H1 (cell line): ENCODE data around the gene HDAC10. TPM values are rescaled to one million over a fixed set of nuclear protein-coding genes. Genes with fewer than 3 reads are reported as not detected.

ENCODE experiments used
- CTCF ChIA-PET: fragments of 300-600 bp; sonication (Branson Sonifier 250); formaldehyde crosslinking; loops from one replicate; lab custom pipeline; 2021; ENCODE audit not compliant: partially characterized antibody; lab: Charles Lee
- POLR2A ChIA-PET: fragments of 300-600 bp; sonication (Branson Sonifier 250); formaldehyde crosslinking; loops from one replicate; lab custom pipeline; 2021; ENCODE audit warnings: inconsistent platforms; ENCODE audit not compliant: partially characterized antibody; lab: Charles Lee
- DNase-seq, 2 experiments: peaks; one replicate each; pipeline versions ENCODE4 v3.0.0 to v3.0.0-alpha.2; 2010 to 2022; ENCODE audit warnings: low spot score in 2 of 2, low read depth in 1 of 2, mixed read lengths in 1 of 2
- FAIRE-seq: peaks from 2 replicates; lab custom pipeline; 2011; peaks lifted over from hg19 to GRCh38; lab: Jason Lieb, UNC
- H2AFZ ChIP-seq: 2 replicates; pipeline ENCODE4 v1.8.1; 2012; ENCODE audit warnings: low read length, inconsistent platforms
- H2AK5ac ChIP-seq: 2 replicates; pipeline ENCODE4 v1.6.1; 2013; ENCODE audit warnings: low read depth, low read length
- H2BK120ac ChIP-seq: replicated peaks from 2 replicates; pipeline ENCODE3; 2013; ENCODE audit warnings: low read depth, low read length, inconsistent platforms
- H2BK12ac ChIP-seq: 2 replicates; pipeline ENCODE4 v1.6.1; 2013; ENCODE audit warnings: low read depth, low read length
- H2BK15ac ChIP-seq: 2 replicates; pipeline ENCODE4 v1.6.1; 2013; ENCODE audit warnings: low read length
- H2BK20ac ChIP-seq: 2 replicates; pipeline ENCODE4 v1.6.1; 2013; ENCODE audit warnings: low read length
- H2BK5ac ChIP-seq: 2 replicates; pipeline ENCODE4 v1.6.1; 2013; ENCODE audit warnings: low read depth, low read length
- H3K14ac ChIP-seq: 2 replicates; pipeline ENCODE4 v1.6.1; 2013; ENCODE audit warnings: inconsistent platforms; ENCODE audit not compliant: insufficient read length
- H3K18ac ChIP-seq: 2 replicates; pipeline ENCODE4 v1.6.1; 2013; ENCODE audit warnings: low read length; ENCODE audit errors: extremely low read depth
- H3K23ac ChIP-seq: 2 replicates; pipeline ENCODE4 v1.6.1; 2013; ENCODE audit warnings: inconsistent platforms; ENCODE audit not compliant: insufficient read length
- H3K23me2 ChIP-seq: 2 replicates; pipeline ENCODE4 v1.6.1; 2013; ENCODE audit warnings: low read depth, low read length
- H3K27ac ChIP-seq: 2 replicates; pipeline ENCODE4 v1.6.1; 2011; ENCODE audit warnings: low read depth, low read length, inconsistent platforms
- H3K27me3 ChIP-seq, 4 experiments: replicated peaks in 1 of 4; 1 replicate in 1 of 4; 2 replicates in 3 of 4; pipeline versions ENCODE4 v1.6.1 to v1.8.1; 2011 to 2013; ENCODE audit warnings: low read length in 3 of 4, mild to moderate bottlenecking in 3 of 4, inconsistent platforms in 2 of 4, mixed read lengths in 2 of 4, moderate library complexity in 1 of 4; ENCODE audit not compliant: control insufficient read depth in 3 of 4, insufficient read depth in 3 of 4; ENCODE audit errors: extremely low read depth in 1 of 4
- H3K36me3 ChIP-seq, 4 experiments: 2 replicates each; pipeline versions ENCODE4 v1.6.1 to v1.8.1; 2011 to 2013; ENCODE audit warnings: mild to moderate bottlenecking in 4 of 4, low read length in 3 of 4, moderate library complexity in 2 of 4, control low read depth in 1 of 4, inconsistent platforms in 1 of 4; ENCODE audit not compliant: insufficient read depth in 4 of 4, control insufficient read depth in 2 of 4
- H3K4ac ChIP-seq: replicated peaks from 2 replicates; pipeline ENCODE3; 2013; ENCODE audit warnings: low read length, low read depth, mixed read lengths, inconsistent platforms; ENCODE audit not compliant: insufficient read length
- H3K4me1 ChIP-seq, 4 experiments: replicated peaks in 1 of 4; 1 replicate in 1 of 4; 2 replicates in 3 of 4; pipeline versions ENCODE4 v1.6.1 to v1.8.1; 2011 to 2013; ENCODE audit warnings: low read length in 3 of 4, inconsistent platforms in 2 of 4, mixed read lengths in 1 of 4; ENCODE audit not compliant: insufficient read depth in 4 of 4, control insufficient read depth in 3 of 4
- H3K4me2 ChIP-seq, 2 experiments: 2 replicates each; pipeline versions ENCODE4 v1.6.1 to v1.8.1; 2011 to 2013; ENCODE audit warnings: low read depth in 2 of 2, low read length in 2 of 2, control low read depth in 1 of 2, inconsistent platforms in 1 of 2, mild to moderate bottlenecking in 1 of 2; ENCODE audit not compliant: insufficient read depth in 1 of 2
- H3K4me3 ChIP-seq, 4 experiments: fragments of 200-600, 300-600 bp in 1 of 4; sonication (generic), shearing (Covaris generic), sonication (Bioruptor Twin) in 1 of 4; 2 replicates each; pipeline versions ENCODE4 v1.5.1 to v1.8.1; 2011 to 2016; ENCODE audit warnings: low read length in 4 of 4, low read depth in 3 of 4, control low read depth in 2 of 4, inconsistent platforms in 2 of 4, mild to moderate bottlenecking in 2 of 4, mixed read lengths in 1 of 4, moderate library complexity in 1 of 4; ENCODE audit not compliant: insufficient read depth in 2 of 4; ENCODE audit errors: extremely low read depth in 1 of 4
- H3K56ac ChIP-seq: replicated peaks from 2 replicates; pipeline ENCODE3; 2013; ENCODE audit warnings: low read depth, mild to moderate bottlenecking, mixed read lengths, low read length, inconsistent platforms; ENCODE audit not compliant: insufficient read length
- H3K79me1 ChIP-seq: 2 replicates; pipeline ENCODE4 v1.6.1; 2013; ENCODE audit warnings: low read depth, low read length, control low read depth
- H3K79me2 ChIP-seq, 2 experiments: 2 replicates each; pipeline versions ENCODE4 v1.6.1 to v1.8.1; 2012 to 2013; ENCODE audit warnings: low read length in 2 of 2, mild to moderate bottlenecking in 2 of 2, inconsistent platforms in 1 of 2; ENCODE audit not compliant: insufficient read depth in 2 of 2, control insufficient read depth in 1 of 2
- H3K9ac ChIP-seq, 4 experiments: replicated peaks in 1 of 4; 1 replicate in 1 of 4; 2 replicates in 3 of 4; pipeline versions ENCODE4 v1.6.1 to v1.8.1; 2011 to 2013; ENCODE audit warnings: low read depth in 3 of 4, low read length in 3 of 4, control low read depth in 2 of 4, mild to moderate bottlenecking in 2 of 4, moderate library complexity in 2 of 4, inconsistent platforms in 1 of 4; ENCODE audit errors: extremely low read depth in 1 of 4
- H3K9me3 ChIP-seq, 2 experiments: 2 replicates each; pipeline versions ENCODE4 v1.6.1 to v1.8.1; 2012 to 2013; ENCODE audit warnings: mild to moderate bottlenecking in 2 of 2, moderate library complexity in 2 of 2, control low read depth in 1 of 2, inconsistent platforms in 1 of 2, low read depth in 1 of 2, low read length in 1 of 2, mixed read lengths in 1 of 2; ENCODE audit not compliant: insufficient read depth in 2 of 2
- H4K20me1 ChIP-seq, 2 experiments: replicated peaks in 1 of 2; 2 replicates each; pipeline versions ENCODE3 to v1.8.1; 2011 to 2013; ENCODE audit warnings: inconsistent platforms in 2 of 2, low read length in 2 of 2, mild to moderate bottlenecking in 1 of 2; ENCODE audit not compliant: insufficient read depth in 2 of 2, control insufficient read depth in 1 of 2
- H4K5ac ChIP-seq: 2 replicates; pipeline ENCODE4 v1.6.1; 2013; ENCODE audit warnings: low read length, low read depth, mixed read lengths, inconsistent platforms; ENCODE audit not compliant: insufficient read length
- H4K8ac ChIP-seq: 2 replicates; pipeline ENCODE4 v1.8.0; 2013; ENCODE audit warnings: mild to moderate bottlenecking, moderate library complexity, low read length, inconsistent platforms; ENCODE audit not compliant: insufficient read depth; ENCODE audit errors: extremely low read depth
- H4K91ac ChIP-seq: replicated peaks from 2 replicates; pipeline ENCODE3; 2013; ENCODE audit warnings: low read length, mixed read lengths, inconsistent platforms; ENCODE audit not compliant: insufficient read length
- ASH2L ChIP-seq: fragments of 200-600, 300-600 bp; sonication (generic); IDR thresholded peaks from one replicate; pipeline ENCODE4 v1.7.1; 2017; ENCODE audit warnings: low read length
- ATF3 ChIP-seq: IDR thresholded peaks from 2 replicates; pipeline ENCODE4 v1.6.1; 2011; ENCODE audit warnings: low read depth, mild to moderate bottlenecking, low read length; ENCODE audit not compliant: insufficient read depth
- BCL11A ChIP-seq, 2 experiments: IDR thresholded peaks; one replicate each; pipeline ENCODE4 v1.6.1; 2011; ENCODE audit warnings: low read depth in 2 of 2, low read length in 2 of 2, mild to moderate bottlenecking in 2 of 2
- CHD1 ChIP-seq: IDR thresholded peaks from 2 replicates; pipeline ENCODE4 v1.6.1; 2012; ENCODE audit warnings: low read depth, low read length, improper control_type of control experiment
- FOSL1 ChIP-seq: IDR thresholded peaks from 2 replicates; pipeline ENCODE4 v1.6.1; 2011; ENCODE audit warnings: mild to moderate bottlenecking, low read depth, low read length, moderate library complexity; ENCODE audit not compliant: insufficient read depth
- GTF2F1 ChIP-seq: IDR thresholded peaks from 2 replicates; pipeline ENCODE4 v1.6.1; 2012; ENCODE audit warnings: low read depth, low read length, improper control_type of control experiment, borderline replicate concordance
- NANOG ChIP-seq: IDR thresholded peaks from 2 replicates; pipeline ENCODE4 v1.6.1; 2011; ENCODE audit warnings: low read length, low read depth, mild to moderate bottlenecking, inconsistent platforms; ENCODE audit not compliant: insufficient read depth, poor library complexity, severe bottlenecking
- TAF1 ChIP-seq: IDR thresholded peaks from 2 replicates; pipeline ENCODE4 v1.6.1; 2011; ENCODE audit warnings: mild to moderate bottlenecking, low read depth, low read length
- TBP ChIP-seq: IDR thresholded peaks from 2 replicates; pipeline ENCODE4 v1.6.1; 2011; ENCODE audit warnings: low read depth, low read length, improper control_type of control experiment
- USF2 ChIP-seq: IDR thresholded peaks from 2 replicates; pipeline ENCODE4 v1.6.1; 2011; ENCODE audit warnings: low read length, improper control_type of control experiment
- ZNF274 ChIP-seq: IDR thresholded peaks from 2 replicates; pipeline ENCODE4 v1.7.0; 2012; ENCODE audit warnings: low read length, borderline replicate concordance; ENCODE audit errors: extremely low read depth
- WGBS, 2 experiments: shearing (Covaris generic) in 1 of 2; methylation state at CpG; one replicate each; pipeline versions ENCODE4 v1.1.6 to v1.1.7; 2013 to 2015; ENCODE audit warnings: low lambda C conversion rate in 2 of 2, mixed read lengths in 2 of 2, inconsistent platforms in 1 of 2, low coverage in 1 of 2, missing lambda C conversion rate in 1 of 2; ENCODE audit not compliant: insufficient replicate concordance in 2 of 2, insufficient coverage in 1 of 2, insufficient read length in 1 of 2; ENCODE audit errors: extremely low coverage in 1 of 2, missing lambda C conversion rate in 1 of 2; 5-methylcytosine and 5-hydroxymethylcytosine counted together
- polyA plus RNA-seq, 7 experiments: library from polyadenylated mRNA; depleted of rRNA in 3 of 7; stranded (reverse) in 5 of 7; unstranded in 2 of 7; fragments of >200 nt in 5 of 7; fragments of 200-250 nt in 2 of 7; gene quantifications; 1 replicate in 5 of 7; 2 replicates in 1 of 7; 4 replicates in 1 of 7; pipeline versions ENCODE4 v1.2.1 to v1.2.3, GENCODE V29; 2011 to 2013; ENCODE audit warnings: missing spikeins in 2 of 7, mixed read lengths in 2 of 7
- total RNA-seq: library from RNA; stranded (reverse); fragmentation: NEBNext Ultra II Directional; extraction: Animal tissue kit (Norgen Biotek cat#: 25700); gene quantifications from 2 replicates; pipeline ENCODE4 v1.2.1, GENCODE V29; 2021

Gene HDAC10
- total and polyA plus RNA-seq, 2 of the 8 experiments (the other 6 are each of a cell fraction or from before 2014, with no cell fraction given) = 11.2 to 26.4 TPM

GRCh38 chr22:50242406-50242949 lies 8.6 kb downstream of the HDAC10 start:
- CTCF ChIA-PET = interaction anchor here (0.7 to 8.7 kb wide), 9 partner anchors 9 to 148 kb away, joined by 3 to 77 read pairs (median 5); partner anchors contain the start of gene HDAC10
- Histone ChIP-seq H3K27me3 (no peaks in the 10 kb centered on the region), H3K9me3 (no peaks in the 10 kb centered on the region), H2BK15ac (no peak overlapping the region), H3K23me2 (peaks cover 11% of the 10 kb centered on the region), H2AK5ac (no peak overlapping the region), H4K91ac (no peak overlapping the region), H3K14ac (no peak overlapping the region), H4K20me1 (peaks cover 4 to 24% of the 10 kb centered on the region in 2 experiments), H4K8ac (no peak overlapping the region; the same call in 1 of the 2 replicates), H3K9ac (no peak overlapping the region; a peak in 1 of 7 replicates), H2BK120ac (no peak overlapping the region), H3K79me1 (peaks cover 12% of the 10 kb centered on the region), H3K4me2 (peak overlapping the region; percentile 28 to 37; a peak in 2 of 4 replicates), H2BK12ac (no peak overlapping the region), H2BK20ac (no peak overlapping the region), H2BK5ac (no peak overlapping the region), H3K4me1 (peaks cover 0 to 19% (median 12%) of the 10 kb centered on the region in 4 experiments; a peak in 6 of 7 replicates), H3K4me3 (peak overlapping the region in 1 of 4 experiments; percentile 27; a peak in 1 of 8 replicates), H3K56ac (no peak overlapping the region), H3K79me2 (peaks cover 4 to 33% of the 10 kb centered on the region in 2 experiments; a peak in 3 of 4 replicates), H3K23ac (no peak overlapping the region), H3K18ac (no peak overlapping the region), H2AFZ (no peak overlapping the region), H3K4ac (no peak overlapping the region), H4K5ac (no peak overlapping the region), H3K36me3 (no peaks in the 10 kb centered on the region), H3K27ac (no peak overlapping the region)
- WGBS, 2 experiments = 90% methylated on average over 13 of the region's 14 CpGs; no CpG with 5 or more reads in 1 of the 2 experiments
- DNase-seq (no peak), FAIRE-seq (no peak)
- POLR2A ChIA-PET = interaction anchor here (0.7 to 1.2 kb wide), 2 partner anchors 8 to 24 kb away, joined by 3 to 4 read pairs; no protein-coding TSS in a partner anchor
- no peak for TF ChIP-seq GTF2F1
- TF ChIP-seq FOSL1 = no peak
- TF ChIP-seq NANOG = no peak
- TF ChIP-seq TAF1 = no peak
- no peak for TF ChIP-seq TBP
- no peak for TF ChIP-seq BCL11A (IDR thresholded peaks at IDR 0.05; ENCODE audit: low read depth in 2 of 2, low read length in 2 of 2)
- TF ChIP-seq ATF3 = no peak
- no peak for TF ChIP-seq ASH2L
- no peak for TF ChIP-seq CHD1
- TF ChIP-seq ZNF274 = no peak
- TF ChIP-seq USF2 = no peak
